HL-60/S4 treated with retinoic acid at 250 ng/mL for 4 days and 3 days (cell line): Measurements from ENCODE around the gene MCM9.
"Not testable (repeated sequence)": the region's sequence is repeated elsewhere in the genome, so short reads cannot be mapped to it uniquely, and the experiment has no call there.

Experiments
- in situ Hi-C: fragments of 300-500 bp; cut with MboI; formaldehyde crosslinking; loops from 2 replicates; pipeline ENCODE4 v1.7.0; 2022; ENCODE audit warnings: low sequenced_read_pairs

The MCM9 gene

GRCh38 chr6:118775381-118775780, 159.6 kb downstream of the MCM9 start:
- in situ Hi-C loops = no loop called here

- in situ Hi-C loops = no loop called here
Measured at GRCh38 chr6:118774581-118774980, 160.4 kb downstream of the MCM9 start.

- in situ Hi-C loops = no loop called here
Measured at GRCh38 chr6:118772886-118773285, 162.1 kb downstream of the MCM9 start.

- in situ Hi-C loops = no loop called here
Measured at GRCh38 chr6:118771253-118771652, 163.7 kb downstream of the MCM9 start.

GRCh38 chr6:118770835-118771234, 164.1 kb downstream of the MCM9 start:
- in situ Hi-C loops = no loop called here

GRCh38 chr6:118770112-118770788, 164.7 kb downstream of the MCM9 start:
- in situ Hi-C loops = no loop called here

GRCh38 chr6:118768904-118769325, 166.0 kb downstream of the MCM9 start:
- in situ Hi-C loops = no loop called here

GRCh38 chr6:118768441-118768840, 166.5 kb downstream of the MCM9 start:
- in situ Hi-C loops = no loop called here

- in situ Hi-C loops = not testable (repeated sequence)
Measured at GRCh38 chr6:118765316-118765715, 169.6 kb downstream of the MCM9 start.

- in situ Hi-C loops = no loop called here
Measured at GRCh38 chr6:118764766-118765165, 170.2 kb downstream of the MCM9 start.
